GM18519 (cell line): ENCODE measurements around the gene CASR.

Experiments
- ATAC-seq: cut with Tn5 transposase; IDR thresholded peaks from one replicate; pipeline ENCODE4 v1.9.1; 2021; ENCODE audit warnings: mild to moderate bottlenecking, moderate library complexity; ENCODE audit not compliant: unreplicated experiment, low FRiP score

Gene CASR

GRCh38 chr3:122208579-122208978, 25.1 kb downstream of the CASR start:
- ATAC-seq = no peak

DNA sequence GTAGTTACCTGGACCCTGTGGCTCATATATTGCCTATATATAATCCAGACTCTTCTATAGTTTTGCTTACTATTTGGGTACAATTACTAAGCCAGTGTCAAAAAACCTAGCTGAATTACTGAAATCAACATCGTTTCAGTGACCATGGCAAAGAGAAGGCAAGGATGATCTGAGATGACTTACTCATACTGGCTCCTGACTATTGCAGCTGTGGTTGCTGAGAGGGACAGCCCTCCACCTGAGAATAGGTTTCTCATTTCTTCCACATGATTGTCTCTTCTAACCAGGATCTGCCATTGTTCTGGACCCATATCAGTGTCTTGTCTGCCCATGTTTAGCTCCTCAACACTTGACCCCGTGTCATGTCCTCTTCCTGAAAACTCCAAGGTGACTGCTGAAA, 30.2 kb downstream of the CASR start:
- no peak for ATAC-seq

DNA sequence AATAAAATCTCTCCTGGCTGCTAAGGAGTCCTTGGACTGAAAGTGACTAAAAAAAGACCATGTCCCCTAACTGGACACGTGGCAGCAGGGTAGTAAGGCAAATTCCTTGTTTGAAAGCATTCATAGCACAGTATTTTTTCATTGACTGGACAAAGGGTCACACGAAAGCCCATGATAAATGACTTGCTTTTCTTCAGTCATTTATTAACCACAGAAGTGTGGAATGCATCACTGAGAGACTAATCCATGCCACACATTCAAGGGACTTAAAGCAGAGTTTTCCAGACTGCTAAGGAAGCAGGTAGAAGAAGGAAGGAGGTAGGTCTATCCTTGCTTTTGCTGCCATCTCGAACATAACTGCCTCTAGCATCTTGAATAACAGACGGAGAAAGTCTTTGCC, 31.2 kb downstream of the CASR start:
- ATAC-seq = no peak

DNA sequence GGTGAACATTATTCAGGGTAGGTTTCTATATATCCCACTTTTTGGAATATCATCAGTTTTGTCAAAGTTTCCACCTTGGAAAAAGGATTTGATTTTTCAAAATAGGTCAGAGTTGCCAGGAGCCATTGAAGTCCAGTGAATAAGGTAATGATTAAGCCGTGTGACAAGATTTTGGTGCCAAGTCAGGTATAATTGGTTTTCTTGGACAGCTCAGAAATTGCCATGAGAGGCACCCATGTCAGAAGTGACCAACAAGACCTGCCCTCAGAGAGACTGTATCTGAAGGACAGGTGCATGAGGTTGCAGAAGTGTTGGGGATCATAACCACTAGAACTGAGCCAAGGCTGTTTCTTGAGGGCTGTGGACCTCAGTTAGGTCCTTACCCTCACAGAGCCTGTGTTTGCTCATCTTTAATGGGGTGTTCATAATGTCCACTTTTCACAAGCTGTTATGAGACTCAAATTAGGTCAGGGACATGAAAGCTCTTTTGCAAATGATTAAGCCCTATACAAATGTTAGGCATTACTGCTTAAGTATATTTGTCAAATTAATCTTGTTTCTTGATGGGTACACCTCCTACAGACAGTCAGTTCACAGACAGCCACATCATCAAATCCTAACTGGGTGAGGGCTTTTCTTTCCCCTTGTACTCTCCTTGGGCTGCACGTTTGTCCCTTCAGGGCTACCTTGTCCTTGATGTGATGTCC, 32.3 kb downstream of the CASR start:
- no peak for ATAC-seq

- ATAC-seq = no peak
These were observed 34.4 kb downstream of the CASR start for GRCh38 chr3:122217901-122218300.

DNA sequence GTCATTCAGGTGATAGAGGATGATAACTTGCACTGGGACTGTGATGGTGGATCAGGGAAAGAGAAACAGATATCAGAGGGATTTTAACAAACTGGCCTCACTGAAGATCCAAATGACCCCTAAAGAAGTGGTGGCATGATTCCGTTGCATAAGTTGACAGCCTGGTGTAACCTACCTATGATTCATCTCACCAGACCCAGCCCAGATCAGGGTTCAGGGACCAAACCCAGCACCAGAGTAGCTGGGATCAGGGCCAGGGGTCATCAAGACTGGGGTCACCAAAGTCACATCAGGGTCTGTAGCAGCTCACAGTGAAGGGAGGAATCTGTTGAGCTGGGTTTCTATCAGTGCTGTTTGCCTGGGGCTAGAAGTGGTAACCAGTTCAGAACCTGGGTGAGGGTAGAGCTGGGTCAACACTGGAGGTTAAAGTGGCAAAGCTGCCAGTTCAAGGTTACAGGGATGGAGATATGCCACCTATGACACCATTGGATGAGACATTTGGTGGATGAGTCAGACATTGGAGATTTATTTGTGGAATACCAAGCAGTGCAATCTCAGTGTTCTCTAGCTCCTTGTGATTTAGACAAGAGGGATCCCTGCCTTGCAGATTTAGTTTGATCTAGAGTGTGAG, 35.9 kb downstream of the CASR start:
- no peak for ATAC-seq

- no peak for ATAC-seq
These were observed 43.7 kb downstream of the CASR start for GRCh38 chr3:122227036-122227781.

GRCh38 chr3:122230174-122230573, 46.7 kb downstream of the CASR start:
- no peak for ATAC-seq

DNA sequence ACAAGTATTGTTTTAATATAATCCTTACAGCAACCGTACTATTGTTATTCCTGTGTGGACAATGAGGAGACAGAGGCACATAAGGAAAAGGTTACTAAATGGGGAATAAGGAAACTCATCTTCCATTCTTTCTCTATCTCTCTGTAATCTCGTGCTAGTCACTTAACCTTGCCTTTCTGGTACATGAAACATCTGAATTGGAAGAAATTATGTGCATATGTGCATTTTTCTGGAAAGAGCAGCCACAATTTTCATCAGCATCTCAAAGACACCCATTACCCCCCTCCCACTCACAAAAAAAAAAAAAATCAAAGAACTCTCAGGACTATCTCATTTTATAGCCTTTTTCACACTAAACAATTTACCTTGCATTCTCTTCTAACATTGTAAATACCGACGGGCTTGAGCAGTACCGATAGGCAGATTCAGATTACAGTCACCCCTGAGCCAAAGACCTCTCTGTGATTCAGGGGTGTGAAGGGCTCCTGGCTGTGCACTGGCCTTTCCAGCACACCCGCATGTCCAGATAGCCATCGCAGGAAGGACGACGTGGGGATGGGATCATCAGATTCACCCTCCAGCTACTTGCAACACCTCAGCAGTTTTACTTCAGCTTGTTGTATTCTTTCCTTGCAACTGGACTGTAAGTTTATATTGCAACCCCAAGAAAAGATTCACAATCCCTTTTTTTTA, 48.1 kb downstream of the CASR start:
- no peak for ATAC-seq

GRCh38 chr3:122232485-122232884, 49.0 kb downstream of the CASR start:
- ATAC-seq = no peak

DNA sequence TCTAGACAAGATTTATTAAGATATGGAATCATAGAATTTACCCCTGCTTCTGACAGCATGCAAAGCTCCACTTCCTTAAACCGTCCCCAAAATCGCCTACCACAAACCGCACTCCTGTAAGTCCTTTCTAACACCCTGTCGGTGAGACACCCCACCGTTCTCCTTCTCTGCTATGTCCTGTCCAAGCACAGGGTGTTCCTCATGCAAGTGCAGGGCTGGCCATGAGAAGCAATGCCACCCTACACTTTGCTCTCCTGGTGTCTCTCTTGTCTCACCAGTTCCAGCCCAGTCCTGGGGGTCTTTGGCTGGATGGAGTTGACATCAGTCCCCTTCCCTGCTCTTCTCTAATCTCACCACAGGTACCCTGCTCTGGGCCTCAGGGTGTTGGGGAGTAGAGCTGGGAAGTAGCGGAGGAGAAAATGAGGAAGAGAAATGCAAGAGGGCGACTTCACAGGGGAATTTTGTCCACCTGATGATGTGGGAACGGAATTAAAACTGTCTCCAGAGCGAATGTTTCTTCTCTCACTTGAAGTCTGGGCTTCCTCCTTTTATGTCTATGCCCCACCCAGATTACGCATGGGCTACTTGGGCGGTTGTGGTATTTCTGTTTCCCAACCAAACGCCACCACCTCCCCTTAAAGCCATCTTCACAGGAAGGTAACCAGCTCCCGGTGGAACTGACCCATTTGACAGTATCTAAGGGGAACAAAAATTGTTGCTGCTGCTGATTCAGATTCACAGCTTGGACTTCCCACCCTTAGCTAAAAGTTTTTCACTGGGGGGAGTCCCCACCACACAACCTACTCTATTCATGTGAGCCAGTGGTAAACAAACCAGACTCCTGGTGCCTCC, 49.9 kb downstream of the CASR start:
- ATAC-seq = peak; percentile 52

- no peak for ATAC-seq
These were observed 50.6 kb downstream of the CASR start for GRCh38 chr3:122234117-122234516.

- ATAC-seq = peak; percentile 33
These were observed 51.7 kb downstream of the CASR start for GRCh38 chr3:122235147-122235546.

DNA sequence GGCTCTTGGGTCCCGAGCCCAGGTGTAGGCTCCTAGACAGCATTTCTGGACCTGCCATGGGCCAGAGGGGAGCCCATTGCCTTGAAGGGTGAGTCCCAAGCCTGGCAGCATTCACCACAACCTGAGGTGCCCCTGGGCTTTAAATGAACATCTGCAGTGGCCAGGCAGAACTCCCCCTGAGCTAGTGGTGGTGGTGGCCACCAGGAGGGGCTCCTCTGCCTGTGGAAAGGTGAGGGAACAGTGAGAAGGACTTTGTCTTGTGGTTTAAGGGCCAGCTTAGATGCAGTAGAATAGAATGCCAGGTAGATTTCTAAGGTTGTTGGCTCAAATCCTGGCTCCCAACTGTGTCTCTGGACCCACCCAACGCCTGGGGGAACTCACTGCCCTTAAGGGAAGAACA, 55.6 kb downstream of the CASR start:
- no peak for ATAC-seq

- ATAC-seq = no peak
These were observed 62.2 kb downstream of the CASR start for GRCh38 chr3:122245513-122246174.

GRCh38 chr3:122246199-122246598, 62.7 kb downstream of the CASR start:
- no peak for ATAC-seq

GRCh38 chr3:122247087-122247824, 63.8 kb downstream of the CASR start:
- ATAC-seq = no peak

GRCh38 chr3:122247825-122248185, 64.3 kb downstream of the CASR start:
- no peak for ATAC-seq

DNA sequence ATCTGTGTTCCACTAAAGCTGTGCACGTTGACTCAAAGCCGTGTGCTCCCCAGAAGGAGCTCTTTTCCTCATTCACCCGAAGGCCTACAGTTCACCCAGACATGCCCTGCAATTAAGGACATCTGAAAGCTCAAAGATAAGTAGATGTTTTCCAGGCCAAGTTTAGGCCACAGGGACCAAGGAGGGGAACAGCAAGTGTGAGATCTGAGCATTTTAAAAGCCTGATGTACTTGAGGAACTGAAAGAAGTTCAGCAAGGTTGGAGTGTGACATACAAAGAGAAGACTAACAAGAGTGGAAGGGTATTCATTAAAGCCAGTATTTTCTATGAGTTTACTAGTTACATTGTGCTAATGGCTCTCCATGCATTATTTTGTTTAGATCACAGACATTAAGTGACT, 68.0 kb downstream of the CASR start:
- ATAC-seq = no peak
